HepG2 (cell line): ENCODE data around the gene DCT. TPM values are rescaled to one million over a fixed set of nuclear protein-coding genes. Genes with fewer than 3 reads are reported as not detected.

Experiments
- ATAC-seq: fragments of 200-7000 bp; cut with Tn5 transposase; 3 replicates; pipeline ENCODE4 v1.9.1; 2020; ENCODE audit warnings: mild to moderate bottlenecking, moderate library complexity
- BruUV-seq: library from RNA; stranded (reverse); fragments of 400-500 nt; replicated peaks from 2 replicates; lab custom pipeline; 2021; lab: Mats Ljungman, UMichigan
- CTCF ChIA-PET: fragments of 300-600 bp; formaldehyde crosslinking; extraction: SDS; loops from one replicate; lab custom pipeline; 2021; ENCODE audit warnings: low total read pairs, inconsistent platforms, low intra/inter-chr PET ratio; lab: Yijun Ruan, JAX
- POLR2A ChIA-PET: fragments of 350-600 bp; sonication (Branson Sonifier 250); formaldehyde crosslinking; loops from one replicate; lab custom pipeline; 2020; ENCODE audit warnings: antibody characterized with exemption, inconsistent platforms; lab: Yijun Ruan, JAX
- DNase-seq: peaks from one replicate; pipeline ENCODE4 v3.0.0-alpha.2; 2015; ENCODE audit warnings: low spot score
- FAIRE-seq: peaks from 3 replicates; lab custom pipeline; 2011; peaks lifted over from hg19 to GRCh38; lab: Jason Lieb, UNC
- H2AFZ ChIP-seq: one replicate; pipeline ENCODE4 v1.6.1; 2011; ENCODE audit warnings: low read length, inconsistent platforms
- H3K27ac ChIP-seq: fragments of 300-600 bp; 3 replicates; pipeline ENCODE4 v1.8.0; 2011; ENCODE audit warnings: mixed run types, mild to moderate bottlenecking, mixed read lengths, low read length, inconsistent platforms; ENCODE audit not compliant: insufficient read depth; ENCODE audit errors: extremely low read length
- H3K27me3 ChIP-seq, 2 experiments: fragments of 200-600 bp in 1 of 2; 2 replicates in 1 of 2; 3 replicates in 1 of 2; pipeline versions ENCODE4 v1.6.0 to v1.8.0; 2011; ENCODE audit warnings: low read length in 2 of 2, mild to moderate bottlenecking in 2 of 2, moderate library complexity in 2 of 2, inconsistent platforms in 1 of 2; ENCODE audit not compliant: insufficient read depth in 2 of 2, control insufficient read depth in 1 of 2
- H3K36me3 ChIP-seq, 2 experiments: fragments of 200-600 bp in 1 of 2; replicated peaks in 1 of 2; 2 replicates in 1 of 2; 3 replicates in 1 of 2; pipeline versions ENCODE4 v1.5.1 to v1.8.0; 2011; ENCODE audit warnings: low read length in 2 of 2, inconsistent platforms in 1 of 2; ENCODE audit not compliant: insufficient read depth in 2 of 2, control insufficient read depth in 1 of 2
- H3K4me1 ChIP-seq: 2 replicates; pipeline ENCODE4 v1.5.1; 2012; ENCODE audit warnings: low read length, inconsistent platforms; ENCODE audit not compliant: insufficient read depth
- H3K4me2 ChIP-seq: 2 replicates; pipeline ENCODE4 v1.6.0; 2011; ENCODE audit warnings: low read depth, low read length, inconsistent platforms
- H3K4me3 ChIP-seq, 3 experiments: fragments of 200-600 bp in 1 of 3; sonication (generic), shearing (Covaris generic) in 1 of 3; replicated peaks in 1 of 3; 2 replicates each; pipeline ENCODE4 v1.5.1; 2011 to 2016; ENCODE audit warnings: low read length in 3 of 3, inconsistent platforms in 2 of 3, low read depth in 2 of 3, mild to moderate bottlenecking in 2 of 3, control low read depth in 1 of 3, mixed read lengths in 1 of 3; ENCODE audit not compliant: insufficient read depth in 1 of 3
- H3K79me2 ChIP-seq: one replicate; pipeline ENCODE4 v1.6.1; 2011; ENCODE audit warnings: low read length, inconsistent platforms; ENCODE audit not compliant: insufficient read depth
- H3K9ac ChIP-seq: 2 replicates; pipeline ENCODE4 v1.6.0; 2011; ENCODE audit warnings: mild to moderate bottlenecking, low read depth, low read length, inconsistent platforms; ENCODE audit not compliant: insufficient read depth
- H3K9me3 ChIP-seq: 2 replicates; pipeline ENCODE4 v1.5.1; 2012; ENCODE audit warnings: mild to moderate bottlenecking, low read length
- H4K20me1 ChIP-seq: 2 replicates; pipeline ENCODE4 v1.6.0; 2011; ENCODE audit warnings: inconsistent platforms, mild to moderate bottlenecking, low read length, moderate library complexity; ENCODE audit not compliant: insufficient read depth
- ATF7 ChIP-seq, 2 experiments: fragments of 450-650 bp in 1 of 2; sonication (generic) in 1 of 2; formaldehyde crosslinking in 1 of 2; IDR thresholded peaks; 2 replicates each; pipeline versions ENCODE4 v1.4.0 to v1.6.1; 2016 to 2020; ENCODE audit warnings: antibody characterized with exemption in 1 of 2, mild to moderate bottlenecking in 1 of 2, missing genetic modification reagents in 1 of 2
- BCL6 ChIP-seq: IDR thresholded peaks from 2 replicates; pipeline ENCODE4 v1.6.1; 2016; ENCODE audit warnings: missing genetic modification reagents, missing compliant biosample characterization
- HMGA1 ChIP-seq: sonication (generic); formaldehyde crosslinking; conservative IDR thresholded peaks from 2 replicates; pipeline ENCODE4 v1.4.0; 2020; ENCODE audit warnings: missing genetic modification reagents
- HNF4A ChIP-seq: sonication (generic); formaldehyde crosslinking; IDR thresholded peaks from 2 replicates; pipeline ENCODE4 v1.4.0; 2020; ENCODE audit warnings: missing genetic modification reagents
- HNRNPUL1 ChIP-seq: fragments of 200-400 bp; formaldehyde crosslinking; IDR thresholded peaks from 2 replicates; pipeline ENCODE4 v1.6.1; 2017; ENCODE audit warnings: low read depth, mild to moderate bottlenecking, low read length, moderate library complexity
- LCORL ChIP-seq, 2 experiments: fragments of 450-650 bp in 1 of 2; sonication (generic) in 1 of 2; formaldehyde crosslinking in 1 of 2; IDR thresholded peaks; 2 replicates each; pipeline versions ENCODE4 v1.5.0 to v1.6.1; 2017 to 2020; ENCODE audit warnings: antibody characterized with exemption in 1 of 2, missing genetic modification reagents in 1 of 2
- ZBTB34 ChIP-seq: sonication (generic); formaldehyde crosslinking; IDR thresholded peaks from 2 replicates; pipeline ENCODE4 v1.8.0; 2022; ENCODE audit warnings: mild to moderate bottlenecking, missing genetic modification reagents
- ZNF142 ChIP-seq: sonication (generic); formaldehyde crosslinking; IDR thresholded peaks from 2 replicates; pipeline ENCODE4 v1.4.0; 2020; ENCODE audit warnings: missing genetic modification reagents
- ZNF678 ChIP-seq: sonication (generic); formaldehyde crosslinking; IDR thresholded peaks from 2 replicates; pipeline ENCODE4 v1.4.0; 2020; ENCODE audit warnings: mild to moderate bottlenecking, missing genetic modification reagents
- in situ Hi-C: cut with HindIII; loops from 2 replicates; pipeline ENCODE4 v1.10.0; 2017; ENCODE audit warnings: low pct_unique_long_range_greater_than_20kb; ENCODE audit not compliant: extremely low pct_ligation_motif_present
- intact Hi-C: fragments of 100-400 bp; cut with micrococcal nuclease; formaldehyde crosslinking; loops from one replicate; pipeline ENCODE4 v1.10.0; 2022; ENCODE audit not compliant: unreplicated experiment
- polyA plus RNA-seq, 8 experiments: library from polyadenylated mRNA; depleted of rRNA in 3 of 8; stranded (reverse) in 7 of 8; unstranded in 1 of 8; fragments of >200 nt; fragmentation: Illumina TruSeq in 4 of 8; extraction: Trizol in 4 of 8; gene quantifications; 2 replicates each; pipeline versions ENCODE4 v1.2.1 to v1.2.3, GENCODE V29; 2011 to 2016; ENCODE audit warnings: low read depth in 4 of 8, missing spikeins in 1 of 8, mixed read lengths in 1 of 8; ENCODE audit not compliant: insufficient read depth in 1 of 8
- total RNA-seq, 5 experiments: library from RNA; depleted of rRNA; stranded (reverse); fragments of >200 nt; fragmentation: Illumina TruSeq; extraction: Trizol; gene quantifications; 2 replicates each; pipeline ENCODE4 v1.2.3, GENCODE V29; 2016; ENCODE audit warnings: low read depth in 1 of 5
- TF ChIP-seq, protein P1 (sequence below): sonication (generic); formaldehyde crosslinking; IDR thresholded peaks from 2 replicates; pipeline ENCODE4 v1.5.1; 2020; ENCODE audit warnings: mild to moderate bottlenecking, missing genetic modification reagents, borderline replicate concordance
- TF ChIP-seq, protein P2 (sequence below): IDR thresholded peaks from 2 replicates; pipeline ENCODE4 v1.6.1; 2016; ENCODE audit warnings: low read depth, missing genetic modification reagents, missing compliant biosample characterization

The DCT gene
- total and polyA plus RNA-seq, 2 of the 13 experiments (the other 11 are each of a cell fraction or from before 2014, with no cell fraction given): not detected

GRCh38 chr13:94413598-94413944 is 65.9 kb downstream of the DCT start:
- Histone ChIP-seq H3K36me3 (no peaks in the 10 kb centered on the region), H3K27me3 (no peaks in the 10 kb centered on the region; a peak in 1 of 5 replicates), H3K4me1 (peaks cover 8% of the 10 kb centered on the region), H3K4me3 (no peak overlapping the region), H3K4me2 (no peak overlapping the region), H2AFZ (no peak overlapping the region), H3K27ac (no peak overlapping the region), H4K20me1 (no peaks in the 10 kb centered on the region), H3K9me3 (no peaks in the 10 kb centered on the region), H3K9ac (no peak overlapping the region), H3K79me2 (no peaks in the 10 kb centered on the region)
- ChIA-PET POLR2A (no interaction called here), CTCF (no interaction called here)
- BruUV-seq: no TSS peak
- FAIRE-seq (no peak), DNase-seq (no peak), ATAC-seq (no peak)
- intact Hi-C loops (no loop called here), in situ Hi-C loops (no loop called here)
- TF ChIP-seq ZNF678 (no peak), ATF7 (IDR thresholded peaks at IDR 0.05) (no peak), ATF7 (CRISPR knock-in tag; IDR thresholded peaks at IDR 0.05) (no peak), ZNF142 (CRISPR knock-in tag) (no peak), HMGA1 (CRISPR knock-in tag) (no peak), HNRNPUL1 (no peak), HNF4A (no peak), ZBTB34 (CRISPR knock-in tag) (no peak), LCORL (IDR thresholded peaks at IDR 0.05) (no peak), LCORL (CRISPR knock-in tag; IDR thresholded peaks at IDR 0.05) (no peak), BCL6 (CRISPR knock-in tag) (no peak)
- TF ChIP-seq, protein P1, sequence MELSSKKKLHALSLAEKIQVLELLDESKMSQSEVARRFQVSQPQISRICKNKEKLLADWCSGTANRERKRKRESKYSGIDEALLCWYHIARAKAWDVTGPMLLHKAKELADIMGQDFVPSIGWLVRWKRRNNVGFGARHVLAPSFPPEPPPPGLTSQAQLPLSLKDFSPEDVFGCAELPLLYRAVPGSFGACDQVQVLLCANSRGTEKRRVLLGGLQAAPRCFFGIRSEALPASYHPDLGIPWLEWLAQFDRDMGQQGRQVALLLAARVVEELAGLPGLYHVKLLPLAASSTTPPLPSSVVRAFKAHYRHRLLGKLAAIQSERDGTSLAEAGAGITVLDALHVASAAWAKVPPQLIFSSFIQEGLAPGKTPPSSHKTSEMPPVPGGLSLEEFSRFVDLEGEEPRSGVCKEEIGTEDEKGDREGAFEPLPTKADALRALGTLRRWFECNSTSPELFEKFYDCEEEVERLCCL (CRISPR knock-in tag): no peak
- TF ChIP-seq, protein P2, sequence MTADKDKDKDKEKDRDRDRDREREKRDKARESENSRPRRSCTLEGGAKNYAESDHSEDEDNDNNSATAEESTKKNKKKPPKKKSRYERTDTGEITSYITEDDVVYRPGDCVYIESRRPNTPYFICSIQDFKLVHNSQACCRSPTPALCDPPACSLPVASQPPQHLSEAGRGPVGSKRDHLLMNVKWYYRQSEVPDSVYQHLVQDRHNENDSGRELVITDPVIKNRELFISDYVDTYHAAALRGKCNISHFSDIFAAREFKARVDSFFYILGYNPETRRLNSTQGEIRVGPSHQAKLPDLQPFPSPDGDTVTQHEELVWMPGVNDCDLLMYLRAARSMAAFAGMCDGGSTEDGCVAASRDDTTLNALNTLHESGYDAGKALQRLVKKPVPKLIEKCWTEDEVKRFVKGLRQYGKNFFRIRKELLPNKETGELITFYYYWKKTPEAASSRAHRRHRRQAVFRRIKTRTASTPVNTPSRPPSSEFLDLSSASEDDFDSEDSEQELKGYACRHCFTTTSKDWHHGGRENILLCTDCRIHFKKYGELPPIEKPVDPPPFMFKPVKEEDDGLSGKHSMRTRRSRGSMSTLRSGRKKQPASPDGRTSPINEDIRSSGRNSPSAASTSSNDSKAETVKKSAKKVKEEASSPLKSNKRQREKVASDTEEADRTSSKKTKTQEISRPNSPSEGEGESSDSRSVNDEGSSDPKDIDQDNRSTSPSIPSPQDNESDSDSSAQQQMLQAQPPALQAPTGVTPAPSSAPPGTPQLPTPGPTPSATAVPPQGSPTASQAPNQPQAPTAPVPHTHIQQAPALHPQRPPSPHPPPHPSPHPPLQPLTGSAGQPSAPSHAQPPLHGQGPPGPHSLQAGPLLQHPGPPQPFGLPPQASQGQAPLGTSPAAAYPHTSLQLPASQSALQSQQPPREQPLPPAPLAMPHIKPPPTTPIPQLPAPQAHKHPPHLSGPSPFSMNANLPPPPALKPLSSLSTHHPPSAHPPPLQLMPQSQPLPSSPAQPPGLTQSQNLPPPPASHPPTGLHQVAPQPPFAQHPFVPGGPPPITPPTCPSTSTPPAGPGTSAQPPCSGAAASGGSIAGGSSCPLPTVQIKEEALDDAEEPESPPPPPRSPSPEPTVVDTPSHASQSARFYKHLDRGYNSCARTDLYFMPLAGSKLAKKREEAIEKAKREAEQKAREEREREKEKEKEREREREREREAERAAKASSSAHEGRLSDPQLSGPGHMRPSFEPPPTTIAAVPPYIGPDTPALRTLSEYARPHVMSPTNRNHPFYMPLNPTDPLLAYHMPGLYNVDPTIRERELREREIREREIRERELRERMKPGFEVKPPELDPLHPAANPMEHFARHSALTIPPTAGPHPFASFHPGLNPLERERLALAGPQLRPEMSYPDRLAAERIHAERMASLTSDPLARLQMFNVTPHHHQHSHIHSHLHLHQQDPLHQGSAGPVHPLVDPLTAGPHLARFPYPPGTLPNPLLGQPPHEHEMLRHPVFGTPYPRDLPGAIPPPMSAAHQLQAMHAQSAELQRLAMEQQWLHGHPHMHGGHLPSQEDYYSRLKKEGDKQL (CRISPR knock-in tag): no peak
